HG03469 (cell line): Measurements from ENCODE around the gene KANK3.
"Not testable (repeated sequence)": the region's sequence is repeated elsewhere in the genome, so short reads cannot be mapped to it uniquely, and the experiment has no call there.

Experiments
- ATAC-seq: cut with Tn5 transposase; IDR thresholded peaks from one replicate; pipeline ENCODE4 v1.9.1; 2021; ENCODE audit warnings: mild to moderate bottlenecking, moderate library complexity, moderate number of reproducible peaks; ENCODE audit not compliant: unreplicated experiment

KANK3 gene

DNA sequence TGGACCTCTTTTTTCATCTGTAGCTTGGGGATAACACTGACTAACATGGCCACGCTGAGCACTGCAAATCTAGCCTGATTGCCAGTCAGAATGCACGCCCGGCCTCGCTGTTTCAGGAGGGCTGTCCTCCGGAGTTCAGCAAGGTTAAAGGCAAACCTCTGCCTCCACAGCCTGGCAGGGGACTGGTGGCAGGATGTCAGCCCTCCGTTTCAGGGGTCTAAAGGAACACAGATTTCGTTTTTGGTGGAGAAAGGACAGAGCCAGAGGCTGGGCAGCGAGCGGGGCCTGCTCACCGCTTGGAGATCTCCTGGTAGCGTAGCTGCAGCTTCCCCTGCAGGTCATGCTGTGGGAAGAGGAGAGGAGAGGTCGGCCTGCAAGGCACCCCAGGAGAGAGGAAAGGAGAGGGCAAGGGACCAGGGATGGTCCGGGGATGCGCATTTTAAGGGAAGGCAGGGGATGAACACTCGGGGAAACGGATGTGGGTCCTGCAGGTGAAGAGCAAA lies 22.4 kb downstream of the KANK3 start:
- no peak for ATAC-seq

- ATAC-seq, result no peak
Measured at GRCh38 chr19:8319807-8320520, 23.1 kb downstream of the KANK3 start.

DNA sequence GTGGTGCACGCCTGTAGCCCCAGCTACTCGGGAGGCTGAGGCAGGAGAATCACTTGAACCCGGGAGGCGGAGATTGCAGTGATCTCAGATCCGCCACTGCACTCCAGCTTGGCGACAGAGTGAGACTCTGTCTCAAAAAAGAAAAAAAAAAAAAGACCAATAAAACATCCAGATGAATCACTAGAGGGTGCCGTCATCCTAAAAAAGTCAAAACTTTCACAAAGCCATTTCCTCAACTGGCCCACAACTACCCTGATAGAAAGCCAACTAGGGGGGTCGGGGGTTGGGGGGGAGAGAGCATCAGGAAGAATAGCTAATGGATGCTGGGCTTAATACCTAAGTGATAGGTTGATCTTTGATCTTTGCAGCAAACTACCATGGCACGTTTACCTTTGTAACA lies 24.2 kb downstream of the KANK3 start:
- not testable (repeated sequence) for ATAC-seq

DNA sequence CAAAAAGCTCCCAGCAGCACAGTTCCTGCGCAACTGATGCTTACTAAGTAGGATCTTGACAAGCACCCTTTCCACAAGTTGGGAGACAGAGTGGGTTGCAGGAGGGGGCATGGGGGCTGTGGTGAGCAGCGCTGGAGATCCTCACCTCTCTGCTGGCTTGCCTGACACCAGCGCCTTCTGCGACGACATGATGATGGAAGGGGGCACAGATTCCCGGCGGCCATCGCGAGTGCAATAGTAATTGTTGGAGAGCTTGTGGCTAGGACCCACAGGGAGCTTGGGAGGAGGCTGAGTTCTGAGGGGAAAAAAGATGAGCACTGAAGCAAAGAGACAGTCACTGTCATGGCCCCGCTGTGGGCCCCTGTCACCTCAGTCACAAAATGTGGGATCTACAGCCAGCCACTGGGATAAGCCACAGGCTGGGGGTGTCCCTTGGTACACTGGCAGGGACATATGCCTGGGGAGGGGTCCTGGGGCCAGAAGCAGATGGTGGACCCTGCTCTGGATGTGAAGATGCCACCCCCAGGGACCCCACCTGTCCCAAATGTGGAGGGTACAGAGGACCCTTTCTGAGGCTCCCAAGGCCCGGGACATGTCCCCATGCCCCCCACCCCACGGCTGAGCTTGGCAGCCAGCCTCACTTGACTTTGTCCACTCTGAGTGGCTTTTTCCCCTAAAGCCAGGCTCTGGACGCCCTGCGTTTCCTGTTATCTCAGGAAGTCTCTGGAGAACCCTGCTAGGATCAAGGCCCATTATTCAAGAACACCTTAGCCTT lies 26.5 kb downstream of the KANK3 start:
- no peak for ATAC-seq

GRCh38 chr19:8314981-8315640 lies 28.0 kb downstream of the KANK3 start:
- ATAC-seq, result not testable (repeated sequence)

GRCh38 chr19:8311461-8312260 lies 31.4 kb downstream of the KANK3 start:
- ATAC-seq, result no peak

- ATAC-seq, result no peak
Measured at GRCh38 chr19:8310342-8311055, 32.6 kb downstream of the KANK3 start.

DNA sequence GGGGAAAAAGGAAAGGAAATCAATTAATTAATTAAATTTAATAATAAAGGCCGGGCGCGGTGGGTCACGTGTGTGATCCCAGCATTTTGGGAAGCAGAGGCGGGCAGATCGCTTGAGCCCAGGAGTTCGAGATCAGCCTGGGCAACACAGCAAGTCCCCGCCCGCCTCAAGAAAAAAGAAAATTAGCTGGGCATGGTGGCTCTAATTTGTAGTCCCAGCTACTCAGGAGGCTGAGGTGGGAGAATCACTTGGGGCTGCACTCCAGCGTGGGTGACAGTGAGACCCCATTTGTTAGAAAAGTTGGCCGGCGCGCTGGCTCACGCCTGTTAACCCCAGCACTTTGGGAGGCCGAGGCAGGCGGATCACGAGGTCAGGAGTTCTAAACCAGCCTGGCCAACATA lies 34.2 kb downstream of the KANK3 start:
- ATAC-seq, result no peak

DNA sequence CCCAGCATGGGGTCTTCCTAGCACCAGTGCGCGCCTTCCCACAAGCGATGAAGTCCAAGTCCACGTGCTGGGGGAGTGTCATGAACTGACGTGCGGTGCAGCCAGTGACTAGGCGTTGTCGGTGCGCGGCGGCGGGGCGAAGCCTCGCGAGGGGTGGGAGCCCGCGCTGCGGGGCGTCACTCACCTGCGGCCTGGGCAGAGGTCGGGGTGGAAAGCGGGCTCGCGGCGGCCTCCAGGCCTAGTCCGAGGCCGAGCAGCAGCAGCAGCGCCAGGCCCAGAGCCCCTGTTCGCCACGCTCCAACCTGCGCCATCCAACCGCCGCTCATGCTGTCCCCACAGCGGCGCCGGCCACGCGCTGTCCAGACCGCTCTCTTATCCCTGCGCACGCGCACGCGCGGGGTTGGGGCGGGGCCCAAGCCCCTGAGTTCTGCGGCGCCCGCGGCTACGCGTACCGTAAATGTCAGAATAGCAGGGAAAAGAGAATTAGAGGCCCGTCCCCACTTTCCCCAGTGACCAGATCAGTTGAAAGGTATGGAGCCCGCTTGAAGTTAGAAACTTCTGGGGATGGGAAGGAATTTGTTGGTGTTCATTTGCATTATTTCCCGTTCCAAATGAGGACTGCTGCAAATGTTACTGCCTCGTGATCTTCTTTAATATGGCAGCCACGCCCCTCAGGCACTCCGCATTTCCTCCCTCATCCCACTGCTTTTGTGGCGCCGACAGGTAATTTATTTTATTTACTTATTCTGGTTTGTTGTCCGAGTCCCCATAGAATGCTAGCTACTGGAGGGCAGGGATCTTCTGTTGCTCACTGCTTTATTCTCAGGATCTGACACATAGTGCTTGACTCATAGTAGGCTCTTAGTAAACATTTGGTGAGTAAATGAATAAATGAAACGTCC lies 34.8 kb downstream of the KANK3 start, which contains the start of gene CD320:
Gene CD320, minus strand, starts transcription at position 394 of the 902 bp plus-strand sequence. Its CDS starts 68 bp downstream, at position 326.
- peak; percentile 56 for ATAC-seq

GRCh38 chr19:8307400-8307964 lies 35.6 kb downstream of the KANK3 start:
- no peak for ATAC-seq

- ATAC-seq, result no peak
Measured at GRCh38 chr19:8306235-8307054, 36.6 kb downstream of the KANK3 start.

DNA sequence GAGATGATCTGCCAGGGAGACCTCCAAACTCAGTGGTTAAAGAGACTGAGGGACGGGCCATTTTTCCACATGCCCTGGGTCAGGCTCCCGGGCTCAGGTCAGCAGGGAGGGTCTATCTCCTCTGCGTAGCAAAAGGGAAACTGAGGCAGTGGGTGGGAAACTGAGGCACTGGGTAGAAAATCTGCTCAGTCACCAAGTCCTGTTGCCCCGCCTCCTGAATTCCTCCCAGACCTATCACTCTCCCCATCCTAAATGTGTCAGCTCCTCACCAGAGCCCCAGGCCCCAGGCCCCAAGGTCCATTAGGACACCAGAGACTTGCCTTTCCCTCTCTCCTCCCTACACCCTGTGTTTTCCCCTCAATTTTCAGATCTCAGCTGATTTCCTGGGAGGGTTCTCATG lies 37.3 kb downstream of the KANK3 start:
- no peak for ATAC-seq

DNA sequence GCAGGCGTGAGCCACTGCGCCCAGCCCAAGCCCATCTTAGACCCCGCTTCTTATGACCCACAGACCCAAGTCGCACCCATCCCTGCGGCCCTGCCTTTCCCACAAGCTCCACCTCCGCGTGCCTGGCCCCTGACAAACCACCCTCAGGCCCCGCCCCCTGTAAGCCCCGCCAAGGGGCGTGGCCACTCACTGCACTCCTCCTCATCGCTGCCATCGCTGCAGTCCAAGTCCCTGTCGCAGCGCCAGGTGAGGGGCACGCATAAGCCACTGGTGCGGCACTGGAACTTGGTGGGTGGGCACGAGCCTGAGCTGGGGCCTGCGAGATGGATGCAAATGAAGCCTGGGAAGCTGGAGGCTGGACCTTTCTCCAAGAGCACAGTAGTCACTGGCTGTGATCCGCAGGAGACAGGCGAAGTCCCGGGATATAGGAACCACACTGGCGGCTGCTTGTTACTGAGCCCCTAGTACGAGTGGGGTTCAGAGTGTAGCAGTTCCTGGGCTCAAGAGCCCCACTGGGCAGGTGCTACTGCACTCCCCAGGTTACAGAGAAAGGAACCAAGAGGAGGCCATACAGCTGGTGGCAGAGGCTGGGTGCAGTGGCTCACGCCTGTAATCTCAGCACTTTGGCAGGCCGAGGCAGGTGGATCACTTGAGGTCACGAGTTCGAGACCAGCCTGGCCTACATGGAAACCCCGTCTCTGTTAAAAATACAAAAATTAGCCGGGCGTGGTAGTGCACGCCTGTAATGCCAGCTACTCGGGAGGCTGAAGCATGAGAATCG lies 38.0 kb downstream of the KANK3 start:
- ATAC-seq, result no peak

GRCh38 chr19:8302734-8303133 lies 40.3 kb downstream of the KANK3 start:
- no peak for ATAC-seq

- no peak for ATAC-seq
Measured at GRCh38 chr19:8302357-8302691, 40.7 kb downstream of the KANK3 start.

DNA sequence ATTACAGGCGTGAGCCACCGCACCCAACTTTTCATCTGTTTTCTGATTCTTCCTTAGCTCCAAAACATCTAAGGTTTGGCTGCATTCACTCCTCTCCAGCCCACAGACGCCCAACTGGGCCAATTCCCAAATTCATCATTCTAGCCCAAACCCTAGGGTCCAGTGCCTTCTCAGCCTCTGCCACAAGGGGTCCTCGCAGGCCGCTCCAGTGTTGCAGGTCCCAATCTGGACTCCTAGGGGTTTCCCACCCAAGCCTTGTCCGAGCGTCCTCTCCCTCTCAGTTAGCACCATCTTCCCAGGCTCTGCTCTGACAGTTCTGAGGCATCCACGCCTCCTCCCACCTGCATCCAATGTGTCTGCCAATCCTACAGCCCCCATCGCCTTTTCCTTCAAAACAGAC lies 51.7 kb downstream of the KANK3 start:
- ATAC-seq, result not testable (repeated sequence)

- not testable (repeated sequence) for ATAC-seq
Measured at GRCh38 chr19:8276508-8276907, 66.6 kb downstream of the KANK3 start.
